Natural killer cell (primary cell): ENCODE measurements around the gene L3MBTL3. TPM values are rescaled to one million over a fixed set of nuclear protein-coding genes. Genes with fewer than 3 reads are reported as not detected.

Source experiments
- ATAC-seq, 3 donors: fragments of 150-1000 bp in 2 of 3; fragments of 200-7000 bp in 1 of 3; cut with Tn5 transposase; 1 replicate in 1 of 3; 2 replicates in 2 of 3; pipeline ENCODE4 v1.10.0; 2021; ENCODE audit warnings: mild to moderate bottlenecking in 2 of 3, moderate library complexity in 2 of 3
- DNase-seq, 2 donors: peaks; one replicate each; pipeline versions ENCODE4 v3.0.0 to v3.0.0-alpha.2; 2013 to 2021; ENCODE audit warnings: mixed read lengths in 1 of 2
- H3K27ac ChIP-seq: one replicate; pipeline ENCODE4 v1.5.1; 2013; ENCODE audit warnings: mild to moderate bottlenecking, low read length
- H3K27me3 ChIP-seq: one replicate; pipeline ENCODE4 v1.6.1; 2013; ENCODE audit warnings: low read length; ENCODE audit not compliant: control insufficient read depth, insufficient read depth
- H3K36me3 ChIP-seq: one replicate; pipeline ENCODE4 v1.6.1; 2013; ENCODE audit warnings: low read length; ENCODE audit not compliant: control insufficient read depth, insufficient read depth
- H3K4me1 ChIP-seq: one replicate; pipeline ENCODE4 v1.6.1; 2013; ENCODE audit warnings: low read length; ENCODE audit not compliant: control insufficient read depth, insufficient read depth
- H3K4me3 ChIP-seq: one replicate; pipeline ENCODE4 v1.5.1; 2013; ENCODE audit warnings: low read length
- H3K9me3 ChIP-seq: one replicate; pipeline ENCODE4 v1.6.1; 2013; ENCODE audit warnings: low read length; ENCODE audit not compliant: control insufficient read depth, insufficient read depth
- H3K27ac Mint-ChIP-seq, 2 donors: one replicate each; pipeline ENCODE4 v1.8.0; 2022; ENCODE audit warnings: mild to moderate bottlenecking in 2 of 2, mixed read lengths in 2 of 2, moderate library complexity in 1 of 2
- H3K27me3 Mint-ChIP-seq, 2 donors: one replicate each; pipeline ENCODE4 v1.8.0; 2022; ENCODE audit warnings: low read depth in 2 of 2, mixed read lengths in 2 of 2
- H3K36me3 Mint-ChIP-seq: one replicate; pipeline ENCODE4 v1.8.0; 2022; ENCODE audit warnings: mixed read lengths
- H3K4me1 Mint-ChIP-seq, 2 donors: one replicate each; pipeline ENCODE4 v1.8.0; 2022; ENCODE audit warnings: mixed read lengths in 2 of 2
- H3K4me3 Mint-ChIP-seq: one replicate; pipeline ENCODE4 v1.8.0; 2022; ENCODE audit warnings: mild to moderate bottlenecking, moderate library complexity, mixed read lengths
- H3K9me3 Mint-ChIP-seq, 2 donors: one replicate each; pipeline ENCODE4 v1.8.0; 2022; ENCODE audit warnings: mixed read lengths in 2 of 2
- WGBS: methylation state at CpG from one replicate; pipeline ENCODE4 v1.1.7; 2013; ENCODE audit warnings: missing lambda C conversion rate; ENCODE audit not compliant: insufficient coverage; 5-methylcytosine and 5-hydroxymethylcytosine counted together
- intact Hi-C: fragments of 100-400 bp; cut with micrococcal nuclease; formaldehyde crosslinking; loops from one replicate; pipeline ENCODE4 v1.14.2; 2022
- total RNA-seq, 4 donors: library from RNA; stranded (reverse); fragments of 120-200 nt in 1 of 4; gene quantifications; one replicate each; pipeline versions ENCODE4 v1.2.3 to v1.2.4, GENCODE V29; 2013 to 2022
- TF ChIP-seq, protein P1 (sequence below): fragments of 200-600 bp; IDR thresholded peaks from one replicate; pipeline ENCODE4 v1.8.0; 2022; ENCODE audit warnings: antibody characterized with exemption

The L3MBTL3 gene
- total RNA-seq, 3 donors from 2014 or later (not counting 1 experiment from before 2014, with no cell fraction given): 24.1 to 42.4 (median 27.5) TPM

DNA sequence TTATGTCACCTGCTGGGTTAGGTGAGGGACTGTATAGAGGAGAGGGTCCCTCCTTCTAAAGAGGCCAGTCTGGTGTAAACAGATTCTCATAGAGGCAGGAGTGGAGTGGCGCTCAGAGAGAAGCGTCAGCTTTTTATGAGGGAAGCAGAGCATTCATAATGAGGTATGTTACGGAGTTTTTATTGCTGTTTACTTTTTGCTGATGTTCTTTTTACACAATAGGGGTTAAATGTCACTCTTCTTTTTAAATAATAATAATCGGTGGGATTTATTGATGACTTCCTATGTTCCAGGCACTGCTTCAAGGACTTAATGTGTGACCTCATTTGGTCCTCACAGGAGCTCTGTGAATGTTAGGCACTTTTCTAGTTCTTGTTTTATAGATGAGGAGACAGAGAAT lies 79.9 kb downstream of the L3MBTL3 start:
- intact Hi-C loops: no loop called here
- Mint-ChIP-seq H3K36me3 (peaks cover 27% of the 10 kb centered on the region), H3K4me1 (peaks cover 21 to 28% of the 10 kb centered on the region in 2 donors), H3K27ac (no peak overlapping the region), H3K27me3 (no peaks in the 10 kb centered on the region), H3K4me3 (no peak overlapping the region), H3K9me3 (no peaks in the 10 kb centered on the region)
- ATAC-seq (no peak), DNase-seq (no peak)
- Histone ChIP-seq H3K27ac (no peak overlapping the region), H3K27me3 (no peaks in the 10 kb centered on the region), H3K4me1 (no peaks in the 10 kb centered on the region), H3K9me3 (no peaks in the 10 kb centered on the region), H3K36me3 (peaks cover 16% of the 10 kb centered on the region), H3K4me3 (no peak overlapping the region)
- WGBS: 92% methylated on average over 4 of the region's 4 CpGs
- TF ChIP-seq, protein P1, sequence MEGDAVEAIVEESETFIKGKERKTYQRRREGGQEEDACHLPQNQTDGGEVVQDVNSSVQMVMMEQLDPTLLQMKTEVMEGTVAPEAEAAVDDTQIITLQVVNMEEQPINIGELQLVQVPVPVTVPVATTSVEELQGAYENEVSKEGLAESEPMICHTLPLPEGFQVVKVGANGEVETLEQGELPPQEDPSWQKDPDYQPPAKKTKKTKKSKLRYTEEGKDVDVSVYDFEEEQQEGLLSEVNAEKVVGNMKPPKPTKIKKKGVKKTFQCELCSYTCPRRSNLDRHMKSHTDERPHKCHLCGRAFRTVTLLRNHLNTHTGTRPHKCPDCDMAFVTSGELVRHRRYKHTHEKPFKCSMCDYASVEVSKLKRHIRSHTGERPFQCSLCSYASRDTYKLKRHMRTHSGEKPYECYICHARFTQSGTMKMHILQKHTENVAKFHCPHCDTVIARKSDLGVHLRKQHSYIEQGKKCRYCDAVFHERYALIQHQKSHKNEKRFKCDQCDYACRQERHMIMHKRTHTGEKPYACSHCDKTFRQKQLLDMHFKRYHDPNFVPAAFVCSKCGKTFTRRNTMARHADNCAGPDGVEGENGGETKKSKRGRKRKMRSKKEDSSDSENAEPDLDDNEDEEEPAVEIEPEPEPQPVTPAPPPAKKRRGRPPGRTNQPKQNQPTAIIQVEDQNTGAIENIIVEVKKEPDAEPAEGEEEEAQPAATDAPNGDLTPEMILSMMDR: no peak

DNA sequence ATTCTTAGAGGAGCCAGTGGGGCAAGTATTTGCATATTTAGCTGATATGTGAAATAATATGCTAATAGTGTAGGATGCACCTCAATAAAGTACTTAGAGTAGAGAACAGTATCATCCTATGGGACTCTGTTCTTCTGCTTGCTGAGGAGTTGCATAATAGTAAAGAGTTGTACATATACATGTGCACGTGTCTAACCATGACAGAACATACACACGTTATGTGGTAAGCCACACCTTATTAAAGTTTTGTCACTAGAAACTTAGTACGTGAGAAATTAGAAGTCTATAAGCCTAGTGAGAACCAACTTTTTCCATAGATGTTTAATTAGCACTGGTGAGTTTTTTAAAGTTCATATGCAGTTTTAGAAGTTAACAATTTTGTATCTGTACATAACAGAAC lies 80.7 kb downstream of the L3MBTL3 start:
- Histone ChIP-seq H3K27me3 (no peaks in the 10 kb centered on the region), H3K27ac (no peak overlapping the region), H3K9me3 (no peaks in the 10 kb centered on the region), H3K4me3 (no peak overlapping the region), H3K36me3 (peaks cover 17% of the 10 kb centered on the region), H3K4me1 (no peaks in the 10 kb centered on the region)
- Mint-ChIP-seq H3K27ac (no peak overlapping the region), H3K9me3 (no peaks in the 10 kb centered on the region), H3K27me3 (no peaks in the 10 kb centered on the region), H3K4me3 (no peak overlapping the region), H3K4me1 (peaks cover 21 to 28% of the 10 kb centered on the region in 2 donors), H3K36me3 (peaks cover 23% of the 10 kb centered on the region)
- TF ChIP-seq, protein P1: no peak
- no peak for DNase-seq
- ATAC-seq: peak; percentile 46 to 72 (median 54)
- intact Hi-C loops: no loop called here
- 40% methylated on average over 1 of the region's 3 CpGs for WGBS

DNA sequence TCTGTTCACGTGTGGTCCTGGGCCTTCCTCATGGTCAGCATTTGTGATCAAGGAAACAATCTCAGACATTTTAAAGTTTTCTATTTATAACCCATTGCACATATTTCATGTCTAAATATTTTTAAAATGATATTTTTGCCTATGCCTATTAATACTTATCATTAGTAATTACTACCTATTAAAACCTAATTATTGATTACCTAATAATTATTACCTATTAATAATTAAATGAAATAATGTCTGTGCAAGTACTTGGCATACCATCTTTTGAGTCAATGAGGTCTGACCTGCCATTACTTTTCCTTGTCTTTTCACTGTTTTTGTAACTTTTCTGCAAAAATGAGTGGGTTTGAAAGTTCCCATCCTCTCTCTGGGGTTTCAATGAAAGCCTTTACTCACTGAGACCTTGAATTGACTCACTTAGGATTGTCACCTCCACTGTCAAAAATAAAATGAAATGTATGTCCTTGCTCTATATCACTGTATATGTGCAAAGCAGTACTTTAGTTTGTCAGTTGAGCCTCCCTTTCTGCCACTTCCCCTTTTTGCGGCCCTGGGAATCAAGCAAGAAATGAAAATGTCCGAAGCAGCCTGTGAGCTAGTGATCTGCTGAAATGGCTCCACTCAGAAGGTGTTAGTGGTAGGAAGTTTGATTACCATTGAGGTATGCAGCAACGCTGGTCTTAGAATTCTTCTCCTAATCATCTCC lies 87.8 kb downstream of the L3MBTL3 start:
- Mint-ChIP-seq H3K27ac (peak overlapping the region in 1 of 2 donors; percentile 11), H3K36me3 (peaks cover 28% of the 10 kb centered on the region), H3K4me3 (no peak overlapping the region), H3K9me3 (peaks cover 0 to 6% of the 10 kb centered on the region in 2 donors), H3K4me1 (peaks cover 34 to 37% of the 10 kb centered on the region in 2 donors), H3K27me3 (no peaks in the 10 kb centered on the region)
- Histone ChIP-seq H3K4me1 (no peaks in the 10 kb centered on the region), H3K27ac (peak overlapping the region; percentile 4), H3K36me3 (peaks cover 9% of the 10 kb centered on the region), H3K4me3 (no peak overlapping the region), H3K9me3 (no peaks in the 10 kb centered on the region), H3K27me3 (no peaks in the 10 kb centered on the region)
- ATAC-seq: no peak
- TF ChIP-seq, protein P1: no peak
- 50% methylated on average over 3 of the region's 4 CpGs for whole genome bisulfite sequencing
- DNase-seq: no peak
- intact Hi-C loops: no loop called here

DNA sequence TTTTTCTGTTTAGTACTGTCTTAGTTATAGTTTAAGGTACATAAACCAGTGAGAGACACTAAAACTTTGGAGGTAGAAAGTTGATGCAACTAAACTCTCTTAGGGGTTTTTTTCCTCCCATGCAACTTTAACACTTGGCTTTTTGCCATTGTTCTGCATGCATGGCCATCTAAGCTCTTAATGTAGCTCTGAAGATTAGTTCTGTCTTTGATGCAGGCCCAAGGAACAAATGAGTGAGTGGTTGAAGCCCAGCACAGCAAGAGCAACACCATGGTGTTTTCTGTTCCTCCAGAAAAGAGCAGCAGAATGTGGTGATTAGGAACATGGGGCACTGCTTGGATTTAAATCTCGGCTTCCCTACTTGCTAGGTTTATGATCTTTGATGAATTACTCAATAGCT lies 89.3 kb downstream of the L3MBTL3 start:
- Mint-ChIP-seq H3K4me3 (no peak overlapping the region), H3K27ac (no peak overlapping the region), H3K36me3 (peaks cover 17% of the 10 kb centered on the region), H3K27me3 (no peaks in the 10 kb centered on the region), H3K9me3 (peaks cover 0 to 6% of the 10 kb centered on the region in 2 donors), H3K4me1 (peaks cover 34 to 37% of the 10 kb centered on the region in 2 donors)
- H3K9me3 ChIP-seq: no peaks in the 10 kb centered on the region
- H3K27ac ChIP-seq: no peak overlapping the region
- no peak for DNase-seq
- TF ChIP-seq, protein P1: no peak
- H3K4me3 ChIP-seq: no peak overlapping the region
- intact Hi-C loops: no loop called here
- H3K27me3 ChIP-seq: no peaks in the 10 kb centered on the region
- H3K36me3 ChIP-seq: peaks cover 9% of the 10 kb centered on the region
- no peak for ATAC-seq
- WGBS: 100% methylated on average over 1 of the region's 1 CpG
- H3K4me1 ChIP-seq: no peaks in the 10 kb centered on the region
